Smooth muscle cell (in vitro differentiated cells): ENCODE results near the gene LMO7. TPM values are rescaled to one million over a fixed set of nuclear protein-coding genes. Genes with fewer than 3 reads are reported as not detected.

Experiments used
- DNase-seq: peaks from one replicate; lab custom pipeline; 2025; ENCODE audit not compliant: unreplicated experiment; lab: John Stamatoyannopoulos, UW
- H2AFZ ChIP-seq: fragments of 200-600 bp; sonication (generic); 2 replicates; pipeline ENCODE4 v1.6.0; 2016; ENCODE audit warnings: antibody characterized with exemption, low read depth, mild to moderate bottlenecking
- H3F3A ChIP-seq: fragments of 200-600 bp; sonication (generic); 2 replicates; pipeline ENCODE4 v1.6.0; 2017; ENCODE audit warnings: antibody characterized with exemption, low read depth
- H3K27ac ChIP-seq: fragments of 200-600 bp; sonication (generic); 2 replicates; pipeline ENCODE4 v1.5.1; 2016; ENCODE audit warnings: low read depth, mild to moderate bottlenecking
- H3K27me3 ChIP-seq: fragments of 200-600 bp; sonication (generic); 2 replicates; pipeline ENCODE4 v1.6.1; 2016; ENCODE audit warnings: low read depth, mild to moderate bottlenecking
- H3K36me3 ChIP-seq: fragments of 200-600 bp; sonication (generic); 2 replicates; pipeline ENCODE4 v1.5.1; 2016; ENCODE audit warnings: low read depth
- H3K4me1 ChIP-seq: fragments of 200-600 bp; sonication (generic); 2 replicates; pipeline ENCODE4 v1.5.1; 2016; ENCODE audit warnings: low read depth
- H3K4me2 ChIP-seq: fragments of 200-600 bp; sonication (generic); 2 replicates; pipeline ENCODE4 v1.6.0; 2016; ENCODE audit warnings: mild to moderate bottlenecking
- H3K4me3 ChIP-seq: fragments of 200-600 bp; sonication (generic); 2 replicates; pipeline ENCODE4 v1.5.1; 2016; ENCODE audit warnings: mild to moderate bottlenecking
- H3K79me2 ChIP-seq: fragments of 200-600 bp; sonication (generic); 2 replicates; pipeline ENCODE4 v1.6.0; 2016; ENCODE audit warnings: low read depth, mild to moderate bottlenecking
- H3K9ac ChIP-seq: fragments of 200-600 bp; sonication (generic); 2 replicates; pipeline ENCODE4 v1.6.0; 2016; ENCODE audit warnings: low read depth
- H3K9me3 ChIP-seq: fragments of 200-600 bp; sonication (generic); replicated peaks from 2 replicates; pipeline ENCODE4 v1.5.1; 2016; ENCODE audit warnings: low read depth
- H4K20me1 ChIP-seq: fragments of 200-600 bp; sonication (generic); 2 replicates; pipeline ENCODE4 v1.6.0; 2016; ENCODE audit warnings: low read depth
- CTCF ChIP-seq: fragments of 200-600 bp; sonication (generic); IDR thresholded peaks from 2 replicates; pipeline ENCODE4 v1.5.1; 2017; ENCODE audit warnings: borderline replicate concordance, mild to moderate bottlenecking, antibody characterized with exemption; ENCODE audit not compliant: insufficient read depth, poor library complexity, severe bottlenecking
- WGBS: methylation state at CpG from one replicate; pipeline ENCODE4 v1.1.7; 2016; ENCODE audit warnings: low lambda C conversion rate; 5-methylcytosine and 5-hydroxymethylcytosine counted together
- polyA plus RNA-seq: library from polyadenylated mRNA; unstranded; fragments of >200 nt; fragmentation: Nextera tagmentation; extraction: Ambion mirVana; gene quantifications from 2 replicates; pipeline ENCODE4 v1.2.1, GENCODE V29; 2016
- total RNA-seq: library from RNA; depleted of rRNA; stranded (reverse); fragments of >200 nt; gene quantifications from 2 replicates; pipeline ENCODE4 v1.2.3, GENCODE V29; 2014

LMO7 gene
- total and polyA plus RNA-seq, 2 experiments from 2014 or later: 157 to 213 TPM

GRCh38 chr13:75896271-75896670 is 260.1 kb downstream of the LMO7 start:
- Histone ChIP-seq H3K36me3 (no peaks in the 10 kb centered on the region), H3K4me2 (peak overlapping the region; percentile 3), H3F3A (no peaks in the 10 kb centered on the region), H2AFZ (no peak overlapping the region), H3K4me1 (no peaks in the 10 kb centered on the region), H3K27me3 (no peaks in the 10 kb centered on the region), H3K79me2 (no peaks in the 10 kb centered on the region), H3K4me3 (no peak overlapping the region), H3K27ac (no peak overlapping the region), H4K20me1 (no peaks in the 10 kb centered on the region), H3K9me3 (no peaks in the 10 kb centered on the region), H3K9ac (no peak overlapping the region)
- no peak for DNase-seq
- no peak for TF ChIP-seq CTCF
- WGBS: 26% methylated on average over 2 of the region's 2 CpGs

GRCh38 chr13:75897386-75897785 is 261.3 kb downstream of the LMO7 start:
- no peak overlapping the region for H3K4me3 ChIP-seq

GRCh38 chr13:75901501-75901900 is 265.4 kb downstream of the LMO7 start:
- Histone ChIP-seq H3K79me2 (no peaks in the 10 kb centered on the region), H3K4me1 (no peaks in the 10 kb centered on the region), H3K27ac (no peak overlapping the region), H3K4me3 (no peak overlapping the region), H4K20me1 (no peaks in the 10 kb centered on the region), H3K4me2 (no peak overlapping the region), H2AFZ (no peak overlapping the region), H3F3A (no peaks in the 10 kb centered on the region), H3K27me3 (no peaks in the 10 kb centered on the region), H3K36me3 (no peaks in the 10 kb centered on the region), H3K9me3 (no peaks in the 10 kb centered on the region), H3K9ac (no peak overlapping the region)
- 61% methylated on average over 2 of the region's 2 CpGs for WGBS
- DNase-seq: no peak
- no peak for TF ChIP-seq CTCF

More at GRCh38 chr13:75897386-75897785, 261.3 kb downstream of the LMO7 start:
- no peak overlapping the region for H2AFZ ChIP-seq
- H3K27me3 ChIP-seq: no peaks in the 10 kb centered on the region
- TF ChIP-seq CTCF: no peak
- H3K27ac ChIP-seq: no peak overlapping the region
- no peaks in the 10 kb centered on the region for H3K36me3 ChIP-seq
- no peak overlapping the region for H3K9ac ChIP-seq
- H3K9me3 ChIP-seq: no peaks in the 10 kb centered on the region
- H3K79me2 ChIP-seq: no peaks in the 10 kb centered on the region
- H3K4me1 ChIP-seq: no peaks in the 10 kb centered on the region
- H3F3A ChIP-seq: no peaks in the 10 kb centered on the region
- H4K20me1 ChIP-seq: no peaks in the 10 kb centered on the region
- 71% methylated on average over 3 of the region's 3 CpGs for WGBS
- DNase-seq: no peak
- no peak overlapping the region for H3K4me2 ChIP-seq
